Endothelial cell of umbilical vein (primary cell): Measurements from ENCODE around the gene CEP95. TPM values are rescaled to one million over a fixed set of nuclear protein-coding genes. Genes with fewer than 3 reads are reported as not detected.
"Not testable (repeated sequence)": the region's sequence is repeated elsewhere in the genome, so short reads cannot be mapped to it uniquely, and the experiment has no call there.

ENCODE experiments used
- BruUV-seq: library from RNA; stranded (reverse); fragments of 400-500 nt; replicated peaks from 2 replicates; lab custom pipeline; 2021; lab: Mats Ljungman, UMichigan
- CTCF ChIA-PET: fragments of 300-600, 350-600 bp; sonication (Branson Sonifier 250); formaldehyde crosslinking; loops from one replicate; lab custom pipeline; 2021; ENCODE audit warnings: antibody characterized with exemption, inconsistent platforms; lab: Charles Lee
- POLR2A ChIA-PET: fragments of 300-600, 350-600 bp; sonication (Branson Sonifier 250); formaldehyde crosslinking; loops from one replicate; lab custom pipeline; 2021; ENCODE audit warnings: antibody characterized with exemption, inconsistent platforms; lab: Charles Lee
- DNase-seq: peaks from one replicate; pipeline ENCODE4 v3.0.0-alpha.2; 2011; ENCODE audit warnings: low read depth, low spot score
- FAIRE-seq: peaks from 2 replicates; lab custom pipeline; 2011; peaks lifted over from hg19 to GRCh38; lab: Jason Lieb, UNC
- H2AFZ ChIP-seq: 2 replicates; pipeline ENCODE4 v1.6.0; 2012; ENCODE audit warnings: low read depth, low read length, control low read depth, inconsistent platforms
- H3K27ac ChIP-seq: 2 replicates; pipeline ENCODE4 v1.5.1; 2011; ENCODE audit warnings: low read depth, mild to moderate bottlenecking, control low read depth, low read length, moderate library complexity; ENCODE audit not compliant: insufficient read depth
- H3K27me3 ChIP-seq, 2 experiments: 2 replicates each; pipeline versions ENCODE4 v1.6.0 to v1.6.1; 2011; ENCODE audit warnings: low read length in 2 of 2, mixed read lengths in 1 of 2; ENCODE audit not compliant: control insufficient read depth in 2 of 2, insufficient read depth in 2 of 2
- H3K36me3 ChIP-seq, 2 experiments: 2 replicates in 1 of 2; 3 replicates in 1 of 2; pipeline ENCODE4 v1.5.1; 2011; ENCODE audit warnings: low read length in 2 of 2, mild to moderate bottlenecking in 1 of 2, moderate library complexity in 1 of 2; ENCODE audit not compliant: control insufficient read depth in 2 of 2, insufficient read depth in 2 of 2; ENCODE audit errors: extremely low read depth in 1 of 2
- H3K4me1 ChIP-seq: 3 replicates; pipeline ENCODE4 v1.5.1; 2011; ENCODE audit warnings: mild to moderate bottlenecking, low read length; ENCODE audit not compliant: control insufficient read depth, insufficient read depth; ENCODE audit errors: extremely low read depth
- H3K4me2 ChIP-seq: 2 replicates; pipeline ENCODE4 v1.6.1; 2011; ENCODE audit warnings: low read length, control low read depth, mixed read lengths; ENCODE audit not compliant: insufficient read depth
- H3K4me3 ChIP-seq, 3 experiments: fragments of 200-600 bp in 1 of 3; sonication (generic), shearing (Covaris generic) in 1 of 3; replicated peaks in 1 of 3; 2 replicates each; pipeline ENCODE4 v1.5.1; 2011 to 2016; ENCODE audit warnings: control low read depth in 3 of 3, low read length in 3 of 3, mild to moderate bottlenecking in 2 of 3, inconsistent platforms in 1 of 3, low read depth in 1 of 3, moderate library complexity in 1 of 3; ENCODE audit not compliant: insufficient read depth in 1 of 3
- H3K79me2 ChIP-seq: 2 replicates; pipeline ENCODE4 v1.6.0; 2012; ENCODE audit warnings: low read length, inconsistent platforms; ENCODE audit not compliant: control insufficient read depth, insufficient read depth
- H3K9ac ChIP-seq: replicated peaks from 2 replicates; pipeline ENCODE3; 2011; ENCODE audit warnings: low read length, control low read depth; ENCODE audit not compliant: insufficient read depth; ENCODE audit errors: extremely low read depth
- H3K9me1 ChIP-seq: replicated peaks from 3 replicates; pipeline ENCODE4 v1.6.0; 2011; ENCODE audit warnings: mild to moderate bottlenecking, low read length; ENCODE audit not compliant: control insufficient read depth, insufficient read depth; ENCODE audit errors: extremely low read depth
- H3K9me3 ChIP-seq: replicated peaks from 2 replicates; pipeline ENCODE4 v1.5.1; 2012; ENCODE audit warnings: low read length, inconsistent platforms; ENCODE audit not compliant: control insufficient read depth, insufficient read depth
- H4K20me1 ChIP-seq: replicated peaks from 2 replicates; pipeline ENCODE3; 2011; ENCODE audit warnings: mild to moderate bottlenecking, low read length; ENCODE audit not compliant: control insufficient read depth, insufficient read depth; ENCODE audit errors: extremely low read depth
- FOS ChIP-seq: IDR thresholded peaks from 2 replicates; pipeline ENCODE4 v1.6.1; 2011; ENCODE audit warnings: mild to moderate bottlenecking, low read length, moderate library complexity, borderline replicate concordance; ENCODE audit not compliant: insufficient read depth
- JUN ChIP-seq: IDR thresholded peaks from 2 replicates; pipeline ENCODE4 v1.6.1; 2011; ENCODE audit warnings: borderline replicate concordance, low read depth; ENCODE audit not compliant: insufficient read length, insufficient read depth
- POLR2A ChIP-seq: IDR thresholded peaks from 2 replicates; pipeline ENCODE4 v1.6.1; 2012; ENCODE audit warnings: low read depth, mild to moderate bottlenecking, control low read depth, low read length
- POLR2AphosphoS5 ChIP-seq: IDR thresholded peaks from 2 replicates; pipeline ENCODE4 v1.6.1; 2012; ENCODE audit warnings: low read depth, mild to moderate bottlenecking, control low read depth, low read length, moderate library complexity; ENCODE audit not compliant: insufficient read depth
- dilution Hi-C: fragments of 300-500 bp; cut with MboI; formaldehyde crosslinking; loops from one replicate; pipeline ENCODE4 v1.15.0; 2019; ENCODE audit warnings: low sequenced_read_pairs; ENCODE audit not compliant: extremely low pct_ligation_motif_present
- intact Hi-C: fragments of 100-400 bp; cut with micrococcal nuclease; formaldehyde crosslinking; loops from one replicate; pipeline ENCODE4 v1.10.0; 2022
- polyA plus RNA-seq, 4 experiments: library from polyadenylated mRNA; depleted of rRNA in 3 of 4; stranded (reverse) in 3 of 4; unstranded in 1 of 4; fragments of >200 nt; gene quantifications; 2 replicates each; pipeline versions ENCODE4 v1.2.1 to v1.2.3, GENCODE V29; 2011 to 2012; ENCODE audit warnings: missing spikeins in 1 of 4
- total RNA-seq: library from RNA; stranded (reverse); gene quantifications from 2 replicates; pipeline ENCODE4 v1.2.3, GENCODE V29; 2021
- TF ChIP-seq, protein P1 (sequence below), 2 donors: IDR thresholded peaks; 1 replicate in 1 of 2; 2 replicates in 1 of 2; pipeline ENCODE4 v1.5.1; 2011; ENCODE audit warnings: low read length in 2 of 2, mild to moderate bottlenecking in 2 of 2, moderate library complexity in 2 of 2, control low read depth in 1 of 2, inconsistent platforms in 1 of 2, low read depth in 1 of 2; ENCODE audit not compliant: insufficient read depth in 1 of 2; ENCODE audit errors: extremely low read depth in 1 of 2

CEP95 gene
- total and polyA plus RNA-seq, 2 donors (not counting 3 experiments of a cell fraction or from before 2014, with no cell fraction given), result 14.1 to 35.5 TPM

DNA sequence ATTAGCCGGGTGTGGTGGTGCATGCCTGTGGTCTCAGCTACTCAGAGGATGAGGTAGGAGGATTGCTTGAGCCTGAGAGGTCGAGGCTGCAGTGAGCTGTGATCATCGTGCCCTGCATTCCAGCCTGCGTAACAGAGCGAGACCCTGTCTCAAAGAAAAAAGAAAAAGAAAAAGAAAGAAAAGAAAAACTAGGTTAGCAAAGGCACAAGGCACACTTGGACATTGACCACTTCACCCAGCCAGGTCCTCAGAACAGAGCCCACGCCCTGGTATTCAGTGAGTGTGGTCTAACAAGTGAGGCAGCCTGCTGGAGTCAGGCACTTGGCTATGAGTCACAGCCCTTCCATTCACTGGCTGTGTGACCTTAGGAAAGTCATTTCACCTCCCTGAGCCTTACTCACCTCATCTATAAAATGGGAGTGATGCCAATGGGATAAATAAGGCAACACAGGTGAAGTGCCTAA, 47.5 kb upstream of the CEP95 start:
- H3K4me3 ChIP-seq, result no peak overlapping the region
- no peaks in the 10 kb centered on the region for H3K27me3 ChIP-seq
- peaks cover 14% of the 10 kb centered on the region for H3K4me1 ChIP-seq
- dilution Hi-C loops (no loop called here), intact Hi-C loops (no loop called here)
- H3K9me1 ChIP-seq, result no peaks in the 10 kb centered on the region
- H2AFZ ChIP-seq, result no peak overlapping the region
- no peaks in the 10 kb centered on the region for H3K79me2 ChIP-seq
- H3K9ac ChIP-seq, result no peak overlapping the region
- H3K9me3 ChIP-seq, result no peaks in the 10 kb centered on the region
- peak; percentile 27 for TF ChIP-seq POLR2AphosphoS5
- TF ChIP-seq POLR2A, result no peak
- TF ChIP-seq FOS, result peak; percentile 42
- TF ChIP-seq, protein P1, sequence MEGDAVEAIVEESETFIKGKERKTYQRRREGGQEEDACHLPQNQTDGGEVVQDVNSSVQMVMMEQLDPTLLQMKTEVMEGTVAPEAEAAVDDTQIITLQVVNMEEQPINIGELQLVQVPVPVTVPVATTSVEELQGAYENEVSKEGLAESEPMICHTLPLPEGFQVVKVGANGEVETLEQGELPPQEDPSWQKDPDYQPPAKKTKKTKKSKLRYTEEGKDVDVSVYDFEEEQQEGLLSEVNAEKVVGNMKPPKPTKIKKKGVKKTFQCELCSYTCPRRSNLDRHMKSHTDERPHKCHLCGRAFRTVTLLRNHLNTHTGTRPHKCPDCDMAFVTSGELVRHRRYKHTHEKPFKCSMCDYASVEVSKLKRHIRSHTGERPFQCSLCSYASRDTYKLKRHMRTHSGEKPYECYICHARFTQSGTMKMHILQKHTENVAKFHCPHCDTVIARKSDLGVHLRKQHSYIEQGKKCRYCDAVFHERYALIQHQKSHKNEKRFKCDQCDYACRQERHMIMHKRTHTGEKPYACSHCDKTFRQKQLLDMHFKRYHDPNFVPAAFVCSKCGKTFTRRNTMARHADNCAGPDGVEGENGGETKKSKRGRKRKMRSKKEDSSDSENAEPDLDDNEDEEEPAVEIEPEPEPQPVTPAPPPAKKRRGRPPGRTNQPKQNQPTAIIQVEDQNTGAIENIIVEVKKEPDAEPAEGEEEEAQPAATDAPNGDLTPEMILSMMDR (IDR thresholded peaks at IDR 0.05; ENCODE audit: extremely low read depth in 1 of 2, insufficient read depth in 1 of 2, low read depth in 1 of 2, low read length in 2 of 2), result no peak
- peak; percentile 38 for TF ChIP-seq JUN
- POLR2A ChIA-PET, result no interaction called here
- H4K20me1 ChIP-seq, result no peaks in the 10 kb centered on the region
- DNase-seq (peak; percentile 48), FAIRE-seq (no peak)
- no peak overlapping the region for H3K4me2 ChIP-seq
- H3K36me3 ChIP-seq, result peaks cover 0 to 3% of the 10 kb centered on the region in 2 experiments
- CTCF ChIA-PET, result interaction anchor here (1.6 kb wide), 1 partner anchor 168 kb away, joined by 3 read pairs; no protein-coding TSS in a partner anchor
- BruUV-seq, result no TSS peak
- no peak overlapping the region for H3K27ac ChIP-seq

DNA sequence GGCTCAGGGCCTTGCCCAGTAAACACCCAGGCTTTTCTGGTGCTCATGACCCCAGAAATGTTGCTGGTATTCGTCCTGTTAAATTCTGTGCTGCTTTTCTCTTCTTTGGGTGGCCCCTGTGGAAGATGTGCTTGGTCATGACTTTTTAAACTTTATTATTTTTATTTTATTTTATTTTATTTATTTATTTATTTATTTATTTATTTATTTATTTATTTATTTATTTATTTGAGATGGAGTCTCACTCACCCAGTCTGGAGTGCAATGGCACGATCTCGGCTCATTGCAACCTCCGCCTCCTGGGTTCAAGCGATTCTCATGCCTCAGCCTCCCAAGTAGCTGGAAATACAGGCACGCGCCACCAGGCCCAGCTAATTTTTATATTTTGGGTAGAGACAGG, 47.0 kb upstream of the CEP95 start:
- not testable (repeated sequence) for H3K9ac ChIP-seq, H3K36me3 ChIP-seq

More for the DNA sequence above, 47.0 kb upstream of the CEP95 start:
- intact Hi-C loops, result loop anchor here (5.0 kb wide), 1 partner anchor 38 kb away; no protein-coding TSS in a partner anchor
- H3K79me2 ChIP-seq, H3K9me3 ChIP-seq, H3K4me3 ChIP-seq, BruUV-seq, H3K4me2 ChIP-seq, H4K20me1 ChIP-seq, H3K27ac ChIP-seq, DNase-seq, dilution Hi-C loops, H3K9me1 ChIP-seq, H2AFZ ChIP-seq, H3K27me3 ChIP-seq, POLR2A ChIA-PET, FAIRE-seq: not testable (repeated sequence)
- CTCF ChIA-PET, result interaction anchor here (1.1 to 1.4 kb wide), 2 partner anchors 8 to 31 kb away, joined by 3 read pairs; no protein-coding TSS in a partner anchor
- H3K4me1 ChIP-seq, result peaks cover 14% of the 10 kb centered on the region
